K562 (cell line): ENCODE data around the gene SLC4A9. TPM values are rescaled to one million over a fixed set of nuclear protein-coding genes. Genes with fewer than 3 reads are reported as not detected.

Experiments
- ATAC-seq: fragments of 200-7000 bp; cut with Tn5 transposase; 3 replicates; pipeline ENCODE4 v1.9.1; 2020; ENCODE audit warnings: moderate library complexity
- BruUV-seq: library from RNA; stranded (reverse); fragments of 400-500 nt; replicated peaks from 2 replicates; lab custom pipeline; 2021; lab: Mats Ljungman, UMichigan
- CTCF ChIA-PET: fragments of 300-600 bp; formaldehyde crosslinking; extraction: SDS; loops from one replicate; lab custom pipeline; 2021; ENCODE audit warnings: low intra/inter-chr PET ratio; lab: Yijun Ruan, JAX
- POLR2A ChIA-PET: fragments of 300-600, 350-650 bp; sonication (Branson Sonifier 250); formaldehyde crosslinking; extraction: SDS; loops from one replicate; lab custom pipeline; 2021; ENCODE audit warnings: antibody characterized with exemption, inconsistent platforms; lab: Yijun Ruan, JAX
- DNase-seq, 4 experiments: peaks; one replicate each; pipeline versions ENCODE4 v3.0.0 to v3.0.0-alpha.2; 2011 to 2018; ENCODE audit warnings: low spot score in 3 of 4, mixed read lengths in 3 of 4; ENCODE audit errors: extremely low read depth in 1 of 4
- FAIRE-seq: peaks from 2 replicates; lab custom pipeline; 2011; peaks lifted over from hg19 to GRCh38; lab: Jason Lieb, UNC
- H2AFZ ChIP-seq: 2 replicates; pipeline ENCODE4 v1.6.0; 2011; ENCODE audit warnings: low read depth, low read length, control low read depth, inconsistent platforms
- H3K27ac ChIP-seq: fragments of 200-600 bp; 3 replicates; pipeline ENCODE4 v1.8.0; 2011; ENCODE audit warnings: low read depth, mild to moderate bottlenecking, control low read depth, inconsistent platforms, low read length, moderate library complexity, mixed read lengths; ENCODE audit errors: extremely low read depth
- H3K27me3 ChIP-seq, 2 experiments: fragments of 300-600 bp in 1 of 2; 2 replicates in 1 of 2; 3 replicates in 1 of 2; pipeline versions ENCODE4 v1.6.0 to v1.8.0; 2011; ENCODE audit warnings: inconsistent platforms in 2 of 2, low read length in 2 of 2, mild to moderate bottlenecking in 1 of 2, mixed read lengths in 1 of 2, moderate library complexity in 1 of 2; ENCODE audit not compliant: control insufficient read depth in 2 of 2, insufficient read depth in 2 of 2
- H3K36me3 ChIP-seq: fragments of 300-600 bp; 3 replicates; pipeline ENCODE4 v1.8.0; 2011; ENCODE audit warnings: mild to moderate bottlenecking, low read length, inconsistent platforms; ENCODE audit not compliant: control insufficient read depth, insufficient read depth
- H3K4me1 ChIP-seq, 2 experiments: fragments of 200-600 bp in 1 of 2; replicated peaks in 1 of 2; 2 replicates in 1 of 2; 3 replicates in 1 of 2; pipeline versions ENCODE4 v1.5.1 to v1.8.0; 2011; ENCODE audit warnings: inconsistent platforms in 2 of 2, low read length in 2 of 2, mild to moderate bottlenecking in 1 of 2, mixed read lengths in 1 of 2, moderate library complexity in 1 of 2; ENCODE audit not compliant: control insufficient read depth in 2 of 2, insufficient read depth in 2 of 2
- H3K4me2 ChIP-seq: 2 replicates; pipeline ENCODE4 v1.6.1; 2011; ENCODE audit warnings: low read length, control low read depth, inconsistent platforms, mixed read lengths; ENCODE audit not compliant: insufficient read depth
- H3K4me3 ChIP-seq: fragments of 200-600 bp; sonication (generic), shearing (Covaris generic); 2 replicates; pipeline ENCODE4 v1.5.1; 2016; ENCODE audit warnings: control low read depth, inconsistent platforms
- H3K79me2 ChIP-seq: fragments of 200-600 bp; 3 replicates; pipeline ENCODE4 v1.8.0; 2011; ENCODE audit warnings: low read length, inconsistent platforms; ENCODE audit not compliant: control insufficient read depth, insufficient read depth
- H3K9ac ChIP-seq, 2 experiments: 2 replicates each; pipeline versions ENCODE4 v1.6.0 to v1.6.1; 2011; ENCODE audit warnings: low read depth in 2 of 2, low read length in 2 of 2, control low read depth in 1 of 2, inconsistent platforms in 1 of 2, mild to moderate bottlenecking in 1 of 2, mixed read lengths in 1 of 2; ENCODE audit not compliant: insufficient read depth in 1 of 2
- H3K9me1 ChIP-seq: one replicate; pipeline ENCODE4 v1.6.0; 2011; ENCODE audit warnings: inconsistent platforms, mild to moderate bottlenecking, low read length, moderate library complexity; ENCODE audit not compliant: control insufficient read depth, insufficient read depth
- H3K9me3 ChIP-seq: replicated peaks from 2 replicates; pipeline ENCODE4 v1.5.1; 2011; ENCODE audit warnings: low read depth, low read length, inconsistent platforms; ENCODE audit not compliant: control insufficient read depth, insufficient read depth
- H4K20me1 ChIP-seq: replicated peaks from 2 replicates; pipeline ENCODE4 v1.6.1; 2011; ENCODE audit warnings: low read length, inconsistent platforms, mixed read lengths; ENCODE audit not compliant: control insufficient read depth, insufficient read depth
- BCOR ChIP-seq: fragments of 450-650 bp; IDR thresholded peaks from 2 replicates; pipeline ENCODE4 v1.6.1; 2016
- CBX3 ChIP-seq, 2 experiments: IDR thresholded peaks; 1 replicate in 1 of 2; 2 replicates in 1 of 2; pipeline ENCODE4 v1.6.1; 2012; ENCODE audit warnings: inconsistent platforms in 2 of 2, low read length in 2 of 2, borderline replicate concordance in 1 of 2, control low read depth in 1 of 2
- CCNT2 ChIP-seq: IDR thresholded peaks from 2 replicates; pipeline ENCODE4 v1.6.1; 2011; ENCODE audit warnings: borderline replicate concordance, low read depth, mild to moderate bottlenecking, moderate library complexity, mixed read lengths, low read length; ENCODE audit not compliant: insufficient read length; ENCODE audit errors: extremely low read depth
- E4F1 ChIP-seq: fragments of 250-450 bp; sonication (Bioruptor Pico); IDR thresholded peaks from 2 replicates; pipeline ENCODE4 v1.5.0; 2021; ENCODE audit warnings: mild to moderate bottlenecking, borderline replicate concordance
- ESRRA ChIP-seq: fragments of 450-650 bp; IDR thresholded peaks from 2 replicates; pipeline ENCODE4 v1.6.1; 2014; ENCODE audit warnings: low read depth, mild to moderate bottlenecking, moderate library complexity, borderline replicate concordance
- FIP1L1 ChIP-seq: fragments of 200-400 bp; formaldehyde crosslinking; IDR thresholded peaks from 2 replicates; pipeline ENCODE4 v1.6.1; 2018; ENCODE audit warnings: mild to moderate bottlenecking, low read depth, low read length; ENCODE audit not compliant: poor library complexity, severe bottlenecking
- FOXM1 ChIP-seq, 2 experiments: fragments of 450-650 bp in 1 of 2; sonication (generic) in 1 of 2; formaldehyde crosslinking in 1 of 2; IDR thresholded peaks; 2 replicates each; pipeline versions ENCODE4 v1.6.1 to v1.9.0; 2017 to 2022; ENCODE audit warnings: low read depth in 2 of 2, mild to moderate bottlenecking in 2 of 2, missing genetic modification reagents in 1 of 2, moderate library complexity in 1 of 2
- FOXP4 ChIP-seq: sonication (generic); formaldehyde crosslinking; IDR thresholded peaks from 2 replicates; pipeline ENCODE4 v1.8.0; 2022; ENCODE audit warnings: mild to moderate bottlenecking, missing genetic modification reagents, borderline replicate concordance
- KLF16 ChIP-seq: IDR thresholded peaks from 2 replicates; pipeline ENCODE4 v1.6.1; 2016; ENCODE audit warnings: antibody characterized with exemption
- POLR3G ChIP-seq: IDR thresholded peaks from 2 replicates; pipeline ENCODE4 v1.6.1; 2011; ENCODE audit not compliant: insufficient read length, insufficient replicate concordance; ENCODE audit errors: extremely low read depth
- RFX5 ChIP-seq: IDR thresholded peaks from 2 replicates; pipeline ENCODE4 v1.6.1; 2011; ENCODE audit warnings: low read depth, mild to moderate bottlenecking, improper control_type of control experiment, low read length
- SMARCB1 ChIP-seq: IDR thresholded peaks from 2 replicates; pipeline ENCODE4 v1.6.1; 2011; ENCODE audit warnings: improper control_type of control experiment, low read depth; ENCODE audit not compliant: insufficient read length
- SRF ChIP-seq, 2 experiments: fragments of 250-450, 450-650 bp in 1 of 2; sonication (Bioruptor Pico) in 1 of 2; sonication (generic) in 1 of 2; formaldehyde crosslinking; IDR thresholded peaks; 2 replicates each; pipeline versions ENCODE4 v1.5.0 to v1.5.1; 2020 to 2022; ENCODE audit warnings: mild to moderate bottlenecking in 1 of 2, missing genetic modification reagents in 1 of 2
- SRSF9 ChIP-seq: fragments of 200-400 bp; formaldehyde crosslinking; IDR thresholded peaks from 2 replicates; pipeline ENCODE4 v1.6.1; 2017; ENCODE audit warnings: low read depth, low read length, borderline replicate concordance
- ZC3H8 ChIP-seq: fragments of 450-650 bp; IDR thresholded peaks from 2 replicates; pipeline ENCODE4 v1.6.1; 2017
- ZNF274 ChIP-seq: IDR thresholded peaks from 2 replicates; pipeline ENCODE4 v1.6.1; 2011; ENCODE audit warnings: low read depth, mild to moderate bottlenecking, low read length, moderate library complexity, borderline replicate concordance
- ZNF3 ChIP-seq: fragments of 250-450 bp; sonication (Bioruptor Pico); IDR thresholded peaks from 2 replicates; pipeline ENCODE4 v1.5.0; 2021; ENCODE audit warnings: mild to moderate bottlenecking, moderate library complexity
- ZNF384 ChIP-seq: IDR thresholded peaks from 2 replicates; pipeline ENCODE4 v1.6.1; 2012; ENCODE audit warnings: low read depth, low read length, improper control_type of control experiment
- ZNF785 ChIP-seq: fragments of 250-450 bp; sonication (Bioruptor Pico); IDR thresholded peaks from 2 replicates; pipeline ENCODE4 v1.4.0; 2020; ENCODE audit warnings: mild to moderate bottlenecking
- WGBS: fragments of 100-300 bp; shearing (Covaris generic); methylation state at CpG from one replicate; pipeline ENCODE4 v1.1.6; 2016; ENCODE audit warnings: low coverage, mixed read lengths; ENCODE audit not compliant: insufficient coverage; ENCODE audit errors: missing lambda C conversion rate; 5-methylcytosine and 5-hydroxymethylcytosine counted together
- in situ Hi-C: fragments of 300-500 bp; cut with MboI; formaldehyde crosslinking; loops from 4 replicates; pipeline ENCODE4 v1.15.0; 2018; ENCODE audit warnings: inconsistent platforms, mixed read lengths
- intact Hi-C: fragments of 100-400 bp; cut with micrococcal nuclease; formaldehyde crosslinking; loops from 2 replicates; pipeline ENCODE4 v1.14.2; 2022
- polyA plus RNA-seq, 8 experiments: library from polyadenylated mRNA; depleted of rRNA in 4 of 8; stranded (reverse) in 5 of 8; unstranded in 3 of 8; fragments of >200 nt; fragmentation: Nextera tagmentation in 2 of 8; fragmentation: Illumina TruSeq in 1 of 8; extraction: Ambion mirVana in 2 of 8; extraction: Trizol in 1 of 8; gene quantifications; 2 replicates each; pipeline versions ENCODE4 v1.2.1 to v1.2.3, GENCODE V29; 2011 to 2014; ENCODE audit warnings: inconsistent platforms in 1 of 8, missing spikeins in 1 of 8
- total RNA-seq, 7 experiments: library from RNA; depleted of rRNA in 6 of 7; stranded (reverse); fragments of >200 nt in 6 of 7; fragmentation: Illumina TruSeq in 2 of 7; extraction: Trizol in 2 of 7; gene quantifications; 2 replicates each; pipeline versions ENCODE4 v1.2.1 to v1.2.3, GENCODE V29; 2011 to 2021; ENCODE audit warnings: low replicate concordance in 1 of 7

SLC4A9 gene
- total and polyA plus RNA-seq, 9 of the 15 experiments (the other 6 are each of a cell fraction or from before 2014, with no cell fraction given) = 0.05 to 0.13 TPM; not detected in 7

GRCh38 chr5:140338908-140339307 is 21.1 kb upstream of the SLC4A9 start (continued):
- TF ChIP-seq E4F1 (CRISPR knock-in tag) (no peak), CBX3 (IDR thresholded peaks at IDR 0.05; ENCODE audit: borderline replicate concordance in 1 of 2, low read length in 2 of 2) (no peak), FIP1L1 (no peak), ZC3H8 (no peak), ZNF785 (no peak), KLF16 (no peak), SRSF9 (no peak), ZNF3 (CRISPR knock-in tag) (no peak), SMARCB1 (no peak)
- TF ChIP-seq, all 486 proteins: peak for 0

GRCh38 chr5:140339636-140340035 is 20.4 kb upstream of the SLC4A9 start:
- in situ Hi-C loops (no loop called here), intact Hi-C loops (no loop called here)
- BruUV-seq = no TSS peak
- H3K9ac ChIP-seq = no peak overlapping the region
- no peak for FAIRE-seq
- 40% methylated on average over 4 of the region's 4 CpGs for WGBS
- POLR2A ChIA-PET = interaction anchor here (0.6 kb wide), 1 partner anchor 33 kb away, joined by 4 read pairs; no protein-coding TSS in a partner anchor
- ATAC-seq = no peak
- no peaks in the 10 kb centered on the region for H3K9me3 ChIP-seq
- H3K36me3 ChIP-seq = no peaks in the 10 kb centered on the region
- no peaks in the 10 kb centered on the region for H3K79me2 ChIP-seq
- CTCF ChIA-PET = no interaction called here
- peaks cover 2 to 7% of the 10 kb centered on the region in 2 experiments; a peak in 2 of 5 replicates for H3K4me1 ChIP-seq
- H3K4me2 ChIP-seq = no peak overlapping the region
- H3K27ac ChIP-seq = no peak overlapping the region
- DNase-seq = no peak
- no peaks in the 10 kb centered on the region for H3K9me1 ChIP-seq
- H3K27me3 ChIP-seq = no peaks in the 10 kb centered on the region
- H2AFZ ChIP-seq = no peak overlapping the region
- no peak overlapping the region for H3K4me3 ChIP-seq
- H4K20me1 ChIP-seq = no peaks in the 10 kb centered on the region
- TF ChIP-seq SRF (CRISPR knock-in tag; IDR thresholded peaks at IDR 0.05) (no peak), ZNF384 (no peak), BCOR (no peak), POLR3G (no peak), FOXP4 (CRISPR knock-in tag) (no peak), RFX5 (no peak), ESRRA (no peak), CCNT2 (no peak), ZNF274 (no peak), FOXM1 (IDR thresholded peaks at IDR 0.05; ENCODE audit: low read depth) (no peak), FOXM1 (CRISPR knock-in tag; IDR thresholded peaks at IDR 0.05; ENCODE audit: low read depth) (no peak)
